Loucy (cell line): ENCODE data around the gene E2F7.
"Not testable (repeated sequence)": the region's sequence is repeated elsewhere in the genome, so short reads cannot be mapped to it uniquely, and the experiment has no call there.

Source experiments
- H2AFZ ChIP-seq: fragments of 200-600 bp; sonication (generic); 2 replicates; pipeline ENCODE4 v1.6.0; 2016; ENCODE audit warnings: antibody characterized with exemption, mild to moderate bottlenecking, low read length, moderate library complexity
- H3F3A ChIP-seq: fragments of 200-600 bp; 2 replicates; pipeline ENCODE4 v1.6.0; 2016; ENCODE audit warnings: antibody characterized with exemption, low read depth, mild to moderate bottlenecking
- H3K27me3 ChIP-seq: fragments of 200-600 bp; sonication (generic); 2 replicates; pipeline ENCODE4 v1.6.1; 2014; ENCODE audit warnings: low read length, mild to moderate bottlenecking; ENCODE audit not compliant: insufficient read depth, poor library complexity, severe bottlenecking
- H3K36me3 ChIP-seq: fragments of 200-600 bp; sonication (generic); 2 replicates; pipeline ENCODE4 v1.6.1; 2016; ENCODE audit warnings: low read length; ENCODE audit not compliant: insufficient read depth
- H3K4me1 ChIP-seq: fragments of 200-600 bp; sonication (generic); 2 replicates; pipeline ENCODE4 v1.5.1; 2014; ENCODE audit warnings: low read length, mild to moderate bottlenecking; ENCODE audit not compliant: insufficient read depth, poor library complexity, severe bottlenecking
- H3K4me2 ChIP-seq: fragments of 200-600 bp; sonication (generic); 2 replicates; pipeline ENCODE4 v1.6.0; 2014; ENCODE audit warnings: antibody characterized with exemption, low read length, low read depth, mild to moderate bottlenecking; ENCODE audit not compliant: poor library complexity, severe bottlenecking
- H3K4me3 ChIP-seq: fragments of 200-600 bp; sonication (generic); 2 replicates; pipeline ENCODE4 v1.5.1; 2014; ENCODE audit warnings: low read length, mild to moderate bottlenecking, mixed read lengths; ENCODE audit not compliant: poor library complexity, severe bottlenecking
- H3K79me2 ChIP-seq: fragments of 200-600 bp; sonication (generic); 2 replicates; pipeline ENCODE4 v1.6.1; 2014; ENCODE audit warnings: low read length; ENCODE audit not compliant: insufficient read depth
- H3K9ac ChIP-seq: fragments of 200-600 bp; sonication (generic); 2 replicates; pipeline ENCODE4 v1.6.0; 2014; ENCODE audit warnings: mild to moderate bottlenecking, low read depth, low read length, moderate library complexity; ENCODE audit not compliant: poor library complexity, severe bottlenecking
- H3K9me2 ChIP-seq: fragments of 200-600 bp; sonication (generic); replicated peaks from 2 replicates; pipeline ENCODE4 v1.6.1; 2016; ENCODE audit warnings: low read depth, low read length, mixed read lengths
- H3K9me3 ChIP-seq: fragments of 200-600 bp; sonication (generic); 2 replicates; pipeline ENCODE4 v1.6.1; 2014; ENCODE audit warnings: mild to moderate bottlenecking, antibody characterized with exemption, low read length, low read depth; ENCODE audit not compliant: insufficient read depth
- H4K20me1 ChIP-seq: fragments of 200-600 bp; sonication (generic); 2 replicates; pipeline ENCODE4 v1.6.0; 2014; ENCODE audit warnings: antibody characterized with exemption, low read length, mild to moderate bottlenecking; ENCODE audit not compliant: insufficient read depth, poor library complexity, severe bottlenecking
- CTCF ChIP-seq: fragments of 200-600 bp; sonication (generic); conservative IDR thresholded peaks from 2 replicates; pipeline ENCODE4 v1.5.1; 2014; ENCODE audit warnings: mild to moderate bottlenecking, antibody characterized with exemption, low read length
- EZH2phosphoT487 ChIP-seq: fragments of 200-600 bp; IDR thresholded peaks from 2 replicates; pipeline ENCODE4 v1.6.1; 2018; ENCODE audit warnings: antibody characterized with exemption, mild to moderate bottlenecking, moderate library complexity, borderline replicate concordance

Gene E2F7

GRCh38 chr12:77076886-77077285 is 11.5 kb upstream of the E2F7 start:
- H3K4me1 ChIP-seq: no peaks in the 10 kb centered on the region
- no peaks in the 10 kb centered on the region for H3K27me3 ChIP-seq
- TF ChIP-seq EZH2phosphoT487 (no peak), CTCF (no peak)
- H3K36me3 ChIP-seq: no peaks in the 10 kb centered on the region
- H3K4me3 ChIP-seq: no peak overlapping the region
- no peaks in the 10 kb centered on the region for H3F3A ChIP-seq
- H3K4me2 ChIP-seq: no peak overlapping the region
- H3K9me2 ChIP-seq: no peaks in the 10 kb centered on the region
- no peaks in the 10 kb centered on the region for H3K9me3 ChIP-seq
- H4K20me1 ChIP-seq: no peaks in the 10 kb centered on the region
- no peaks in the 10 kb centered on the region for H3K79me2 ChIP-seq
- no peak overlapping the region for H2AFZ ChIP-seq
- no peak overlapping the region for H3K9ac ChIP-seq

DNA sequence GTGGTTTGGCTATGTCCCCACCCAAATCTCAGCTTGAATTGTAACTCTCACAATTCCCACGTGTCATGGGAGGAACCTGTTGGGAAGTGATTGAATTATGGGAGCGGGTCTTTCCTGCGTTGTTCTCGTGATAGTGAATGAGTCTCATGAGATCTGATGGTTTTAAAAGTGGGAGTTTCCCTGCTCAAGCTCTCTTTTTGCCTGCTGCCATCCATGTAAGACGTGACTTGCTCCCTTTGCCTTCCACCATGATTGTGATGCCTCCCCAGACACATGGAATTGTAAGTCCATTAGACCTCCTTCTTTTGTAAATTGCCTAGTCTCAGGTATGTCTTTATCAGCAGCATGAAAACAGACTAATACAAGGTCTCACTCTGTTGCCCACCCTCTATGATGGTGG is 8.5 kb upstream of the E2F7 start:
- not testable (repeated sequence) for H3K9ac ChIP-seq, H3F3A ChIP-seq, H3K4me1 ChIP-seq, H3K36me3 ChIP-seq, H3K9me3 ChIP-seq, H3K4me2 ChIP-seq, H3K4me3 ChIP-seq, H4K20me1 ChIP-seq, H3K27me3 ChIP-seq, H3K9me2 ChIP-seq, H3K79me2 ChIP-seq, H2AFZ ChIP-seq

DNA sequence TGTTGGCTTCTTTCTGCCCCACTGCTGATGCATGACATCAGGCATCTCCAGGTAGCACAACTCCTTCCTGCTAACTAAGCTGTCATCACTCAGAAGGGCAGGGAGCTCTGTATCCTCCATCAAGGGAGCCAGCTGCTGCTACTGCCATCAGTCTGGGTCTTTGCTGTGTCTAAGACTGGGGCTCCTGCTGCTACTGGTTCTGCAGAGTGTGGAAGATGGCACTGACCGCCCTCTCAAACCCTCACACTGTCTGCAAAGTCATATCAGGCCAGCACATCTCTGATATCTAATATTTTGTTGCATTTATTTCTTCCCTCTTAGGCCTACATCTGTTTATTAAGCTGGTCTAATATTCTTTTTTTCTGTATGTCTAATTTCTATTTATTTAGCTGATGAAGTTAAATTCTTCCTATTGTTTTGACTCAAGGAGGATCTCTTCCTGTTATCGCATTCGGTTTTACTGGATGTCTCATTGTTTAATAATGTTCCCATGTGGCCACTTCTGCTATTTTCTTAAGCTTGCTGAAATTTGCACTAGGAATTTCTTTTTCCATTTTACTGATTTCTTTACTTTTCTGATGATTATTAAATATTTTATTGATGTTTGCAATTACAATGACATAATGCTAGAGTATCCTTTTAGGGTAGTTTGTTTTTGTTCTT is 7.6 kb upstream of the E2F7 start:
- Histone ChIP-seq H3K9me3 (no peaks in the 10 kb centered on the region), H3K9me2 (no peaks in the 10 kb centered on the region), H3K4me1 (peaks cover 9% of the 10 kb centered on the region), H3K4me2 (no peak overlapping the region), H3K9ac (no peak overlapping the region), H2AFZ (no peak overlapping the region), H3F3A (no peaks in the 10 kb centered on the region), H3K27me3 (no peaks in the 10 kb centered on the region), H4K20me1 (no peaks in the 10 kb centered on the region), H3K4me3 (no peak overlapping the region), H3K79me2 (no peaks in the 10 kb centered on the region), H3K36me3 (no peaks in the 10 kb centered on the region)
- TF ChIP-seq CTCF (no peak), EZH2phosphoT487 (no peak)

DNA sequence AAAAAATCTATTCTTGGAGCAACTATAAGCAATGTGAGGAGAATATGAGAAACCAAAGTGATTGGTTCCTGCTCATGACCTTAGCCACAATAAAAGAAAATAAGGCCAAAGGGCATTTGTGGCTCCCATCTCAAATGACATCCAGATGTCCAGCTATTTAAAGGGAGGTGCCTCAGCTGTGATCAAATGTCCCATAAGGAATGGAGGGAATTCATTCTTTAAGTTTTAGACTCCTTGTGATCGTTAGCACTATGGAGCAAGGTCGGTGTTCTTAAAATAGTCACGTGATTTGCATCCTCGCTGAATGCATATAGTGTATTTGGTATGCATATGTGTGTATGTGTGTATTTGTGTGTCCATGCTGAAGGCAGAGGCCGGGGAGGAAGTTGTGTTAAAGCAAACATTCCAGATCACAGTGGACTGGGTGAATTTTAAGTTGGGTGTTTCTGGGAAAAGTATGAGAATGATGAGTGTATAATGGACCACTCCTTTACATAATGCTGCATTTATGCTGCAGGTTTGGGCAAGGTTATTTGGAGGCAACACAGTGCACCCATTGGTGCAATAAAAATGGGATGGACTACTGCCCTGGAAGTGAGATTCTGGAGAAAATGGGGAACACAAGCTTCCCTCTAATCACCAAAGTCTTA is 5.6 kb upstream of the E2F7 start:
- Histone ChIP-seq H3F3A (no peaks in the 10 kb centered on the region), H3K4me2 (no peak overlapping the region), H3K4me3 (no peak overlapping the region), H3K4me1 (peaks cover 17% of the 10 kb centered on the region), H4K20me1 (no peaks in the 10 kb centered on the region), H2AFZ (no peak overlapping the region), H3K27me3 (no peaks in the 10 kb centered on the region), H3K36me3 (no peaks in the 10 kb centered on the region), H3K9ac (no peak overlapping the region), H3K9me3 (no peaks in the 10 kb centered on the region), H3K79me2 (0 out of 2 replicates have a peak, but pooled peaks cover 7% of the 10 kb centered on the region), H3K9me2 (no peaks in the 10 kb centered on the region)
- TF ChIP-seq CTCF (no peak), EZH2phosphoT487 (no peak)
